K562 (cell line): ENCODE data around the gene JMJD1C. TPM values are rescaled to one million over a fixed set of nuclear protein-coding genes. Genes with fewer than 3 reads are reported as not detected.

Experiments used
- ARID3A ChIP-seq: IDR thresholded peaks from 2 replicates; pipeline ENCODE4 v1.6.1; 2012; ENCODE audit warnings: low read depth, low read length, improper control_type of control experiment, borderline replicate concordance
- CEBPB ChIP-seq: fragments of 450-650 bp; IDR thresholded peaks from 2 replicates; pipeline ENCODE4 v1.6.1; 2016; ENCODE audit warnings: missing genetic modification characterization, missing compliant biosample characterization
- CHD1 ChIP-seq: fragments of 200-600 bp; sonication (generic); IDR thresholded peaks from one replicate; pipeline ENCODE4 v1.6.1; 2012; ENCODE audit warnings: mild to moderate bottlenecking, moderate library complexity, low read length, inconsistent platforms
- CLOCK ChIP-seq: fragments of 250-450 bp; sonication (Bioruptor Pico); IDR thresholded peaks from 2 replicates; pipeline ENCODE4 v1.4.0; 2020; ENCODE audit warnings: mild to moderate bottlenecking, moderate library complexity, borderline replicate concordance
- FOXK1 ChIP-seq: sonication (generic); formaldehyde crosslinking; IDR thresholded peaks from 2 replicates; pipeline ENCODE4 v1.8.0; 2022; ENCODE audit warnings: missing genetic modification reagents, mild to moderate bottlenecking, borderline replicate concordance
- GABPB1 ChIP-seq: sonication (generic); formaldehyde crosslinking; IDR thresholded peaks from 2 replicates; pipeline ENCODE4 v1.8.0; 2022; ENCODE audit warnings: mild to moderate bottlenecking, missing genetic modification reagents
- HSF4 ChIP-seq: fragments of 250-450 bp; sonication (Bioruptor Pico); IDR thresholded peaks from 2 replicates; pipeline ENCODE4 v2.1.2; 2022; ENCODE audit warnings: mild to moderate bottlenecking, moderate library complexity, borderline replicate concordance
- NCOA4 ChIP-seq: fragments of 450-650 bp; IDR thresholded peaks from 2 replicates; pipeline ENCODE4 v1.6.1; 2018; ENCODE audit warnings: mild to moderate bottlenecking; ENCODE audit not compliant: partially characterized antibody
- NFE2 ChIP-seq: IDR thresholded peaks from 2 replicates; pipeline ENCODE4 v1.6.1; 2014; ENCODE audit warnings: antibody characterized with exemption, low read depth
- NR2C1 ChIP-seq, 2 experiments: fragments of 450-650 bp; IDR thresholded peaks; 2 replicates each; pipeline ENCODE4 v1.6.1; 2017; ENCODE audit warnings: mild to moderate bottlenecking in 2 of 2, antibody characterized with exemption in 1 of 2, inconsistent platforms in 1 of 2, missing compliant biosample characterization in 1 of 2, missing genetic modification characterization in 1 of 2
- NRF1 ChIP-seq, 2 experiments: fragments of 450-650 bp; IDR thresholded peaks in 1 of 2; conservative IDR thresholded peaks in 1 of 2; 2 replicates each; pipeline ENCODE4 v1.6.1; 2014; ENCODE audit warnings: mild to moderate bottlenecking in 2 of 2
- PCBP2 ChIP-seq: fragments of 200-400 bp; formaldehyde crosslinking; IDR thresholded peaks from 2 replicates; pipeline ENCODE4 v1.6.1; 2018; ENCODE audit warnings: low read length, low read depth, mild to moderate bottlenecking, moderate library complexity; ENCODE audit not compliant: poor library complexity, severe bottlenecking
- PHTF2 ChIP-seq: fragments of 250-450 bp; sonication (Bioruptor Pico); IDR thresholded peaks from 2 replicates; pipeline ENCODE4 v1.5.0; 2021; ENCODE audit warnings: mild to moderate bottlenecking
- POLR2A ChIP-seq: fragments of 450-650 bp; conservative IDR thresholded peaks from 2 replicates; pipeline ENCODE4 v1.6.1; 2016
- TFAM ChIP-seq: fragments of 250-450 bp; sonication (Bioruptor Pico); conservative IDR thresholded peaks from 2 replicates; pipeline ENCODE4 v1.5.0; 2021; ENCODE audit warnings: mild to moderate bottlenecking, moderate library complexity
- ZBTB34 ChIP-seq: fragments of 250-450 bp; sonication (Bioruptor Pico); IDR thresholded peaks from 2 replicates; pipeline ENCODE4 v1.8.0; 2021; ENCODE audit warnings: mild to moderate bottlenecking, moderate library complexity
- ZEB2 ChIP-seq: fragments of 450-650 bp; IDR thresholded peaks from 2 replicates; pipeline ENCODE4 v1.6.1; 2016
- ZNF146 ChIP-seq: IDR thresholded peaks from one replicate; pipeline ENCODE4 v1.6.1; 2018; ENCODE audit warnings: missing compliant biosample characterization; ENCODE audit not compliant: unreplicated experiment
- ZNF197 ChIP-seq: fragments of 200-800 bp; sonication (Bioruptor generic); IDR thresholded peaks from 2 replicates; pipeline ENCODE4 v1.6.1; 2016; ENCODE audit warnings: low read depth, missing genetic modification characterization, missing compliant biosample characterization
- ZNF324 ChIP-seq: fragments of 250-450 bp; sonication (Bioruptor Pico); IDR thresholded peaks from 2 replicates; pipeline ENCODE4 v1.4.0; 2020; ENCODE audit warnings: mild to moderate bottlenecking
- ZNF436 ChIP-seq: fragments of 250-450, 450-650 bp; sonication (Bioruptor Pico); formaldehyde crosslinking; IDR thresholded peaks from 2 replicates; pipeline ENCODE4 v1.7.0; 2020; ENCODE audit warnings: mild to moderate bottlenecking
- ZNF507 ChIP-seq: conservative IDR thresholded peaks from 2 replicates; pipeline ENCODE4 v1.6.1; 2017; ENCODE audit warnings: missing genetic modification characterization, missing compliant biosample characterization
- polyA plus RNA-seq, 8 experiments: library from polyadenylated mRNA; depleted of rRNA in 4 of 8; stranded (reverse) in 5 of 8; unstranded in 3 of 8; fragments of >200 nt; fragmentation: Nextera tagmentation in 2 of 8; fragmentation: Illumina TruSeq in 1 of 8; extraction: Ambion mirVana in 2 of 8; extraction: Trizol in 1 of 8; gene quantifications; 2 replicates each; pipeline versions ENCODE4 v1.2.1 to v1.2.3, GENCODE V29; 2011 to 2014; ENCODE audit warnings: inconsistent platforms in 1 of 8, missing spikeins in 1 of 8
- total RNA-seq, 7 experiments: library from RNA; depleted of rRNA in 6 of 7; stranded (reverse); fragments of >200 nt in 6 of 7; fragmentation: Illumina TruSeq in 2 of 7; extraction: Trizol in 2 of 7; gene quantifications; 2 replicates each; pipeline versions ENCODE4 v1.2.1 to v1.2.3, GENCODE V29; 2011 to 2021; ENCODE audit warnings: low replicate concordance in 1 of 7

Gene JMJD1C
- total and polyA plus RNA-seq, 9 of the 15 experiments (the other 6 are each of a cell fraction or from before 2014, with no cell fraction given) = 25.3 to 68.0 (median 47.2) TPM

GRCh38 chr10:63166742-63167258, 299.0 kb downstream of the JMJD1C start (continued):
- no peak for TF ChIP-seq CLOCK (CRISPR knock-in tag)
- peak; percentile 33; the same call in 1 of the 2 replicates for TF ChIP-seq CEBPB (tag)
- TF ChIP-seq ZNF324 = no peak
- no peak for TF ChIP-seq ZBTB34 (CRISPR knock-in tag)
- TF ChIP-seq NR2C1 (IDR thresholded peaks at IDR 0.05) = no peak
- no peak for TF ChIP-seq NR2C1 (tag; IDR thresholded peaks at IDR 0.05)
- no peak for TF ChIP-seq HSF4 (CRISPR knock-in tag)
- TF ChIP-seq GABPB1 = no peak
- no peak for TF ChIP-seq TFAM (CRISPR knock-in tag)
- TF ChIP-seq ZNF507 (tag) = no peak
- TF ChIP-seq ZEB2 = no peak
- no peak for TF ChIP-seq ZNF197 (CRISPR knock-in tag)
- no peak for TF ChIP-seq ARID3A
- no peak for TF ChIP-seq NFE2
- no peak for TF ChIP-seq NRF1 (conservative IDR thresholded peaks at IDR 0.05 in 1 of 2, IDR thresholded peaks at IDR 0.05 in 1 of 2)
- no peak for TF ChIP-seq PCBP2
- TF ChIP-seq FOXK1 (CRISPR knock-in tag) = no peak
- no peak for TF ChIP-seq NCOA4
- TF ChIP-seq CHD1 = no peak
- TF ChIP-seq PHTF2 = no peak
- TF ChIP-seq ZNF146 = no peak
- 0 out of 2 replicates have a peak, but pooled peaks have one; percentile 38 for TF ChIP-seq POLR2A
- TF ChIP-seq ZNF436 (CRISPR knock-in tag) = no peak
